T1000 (cell line): ENCODE data around the gene MNAT1.

ENCODE experiments used
- DNase-seq: peaks from one replicate; lab custom pipeline; 2025; ENCODE audit warnings: mixed read lengths; lab: John Stamatoyannopoulos, UW

MNAT1 gene

GRCh38 chr14:60968099-60968498 is 233.5 kb downstream of the MNAT1 start:
- DNase-seq: no peak

GRCh38 chr14:60968671-60969070 is 234.1 kb downstream of the MNAT1 start:
- no peak for DNase-seq

DNA sequence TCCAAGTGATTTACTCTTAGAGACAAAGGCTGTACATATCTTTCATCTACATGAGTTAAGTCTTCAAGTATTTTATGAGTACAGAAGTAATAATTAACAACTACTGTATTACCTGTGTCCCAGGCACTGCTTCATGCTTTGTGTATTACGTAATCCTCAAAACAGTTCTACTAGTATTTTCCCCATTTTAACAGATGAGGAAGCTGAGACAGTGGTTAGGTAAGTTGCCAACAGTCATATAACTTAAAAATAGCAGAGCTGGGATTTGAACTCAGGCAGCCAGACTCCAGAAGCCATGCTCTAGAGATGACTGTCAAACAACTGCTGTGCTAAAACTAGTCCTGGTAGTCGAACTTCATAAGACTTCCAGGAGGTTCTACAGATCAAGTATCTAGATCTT is 235.6 kb downstream of the MNAT1 start:
- no peak for DNase-seq

DNA sequence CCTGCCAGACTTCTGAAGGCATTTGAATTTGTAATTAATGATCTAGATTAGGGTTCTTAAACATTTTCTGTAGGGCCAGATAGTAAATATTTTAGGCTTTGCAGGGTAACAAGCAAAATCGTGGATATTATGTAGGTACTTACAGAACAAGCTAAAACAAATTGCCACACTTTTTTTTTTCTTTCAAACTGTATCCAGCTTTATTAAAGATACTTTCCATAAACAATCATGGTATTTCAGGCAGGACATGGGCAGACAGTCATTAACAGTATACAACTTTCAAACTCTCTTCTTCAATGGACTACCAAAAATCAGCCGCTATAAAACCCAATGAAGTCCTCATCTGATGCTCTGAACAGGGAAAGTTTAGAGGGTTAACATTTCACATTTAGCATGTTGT is 236.7 kb downstream of the MNAT1 start:
- DNase-seq: no peak

GRCh38 chr14:60972295-60972694 is 237.7 kb downstream of the MNAT1 start:
- no peak for DNase-seq

DNA sequence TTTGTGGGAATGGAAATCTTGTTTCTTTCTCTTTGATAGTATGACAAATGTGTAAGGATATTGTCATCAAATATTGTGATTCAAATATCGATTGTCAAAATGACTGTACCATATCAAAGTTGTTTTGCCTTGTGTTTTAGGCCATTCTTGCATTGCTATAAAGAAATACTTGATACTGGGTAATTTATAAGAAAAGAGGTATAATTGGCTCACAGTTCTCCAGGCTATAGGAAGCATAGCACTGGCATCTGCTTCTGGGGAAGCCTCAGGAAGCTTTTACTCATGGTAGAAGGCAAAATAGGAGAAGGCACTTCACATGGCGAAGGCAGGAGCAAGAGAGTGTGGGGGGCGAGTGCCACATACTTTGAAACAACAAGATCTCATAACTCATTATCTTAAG is 238.5 kb downstream of the MNAT1 start:
- no peak for DNase-seq

- no peak for DNase-seq
These were observed 239.6 kb downstream of the MNAT1 start for GRCh38 chr14:60974090-60974651.

GRCh38 chr14:60975551-60975950 is 241.0 kb downstream of the MNAT1 start:
- no peak for DNase-seq

- no peak for DNase-seq
These were observed 243.3 kb downstream of the MNAT1 start for GRCh38 chr14:60977847-60978246.

- peak; percentile 93 for DNase-seq
These were observed 246.5 kb downstream of the MNAT1 start, which contains the start of the genes SLC38A6 and TRMT5 for GRCh38 chr14:60980811-60981632. Gene SLC38A6 (plus strand): TSS chr14:60981245. CDS start chr14:60981278, 33 bp downstream. Gene TRMT5 (minus strand): TSS chr14:60981079. CDS start chr14:60980973, 106 bp downstream.

- DNase-seq: no peak
These were observed 247.3 kb downstream of the MNAT1 start for GRCh38 chr14:60981633-60982455.

DNA sequence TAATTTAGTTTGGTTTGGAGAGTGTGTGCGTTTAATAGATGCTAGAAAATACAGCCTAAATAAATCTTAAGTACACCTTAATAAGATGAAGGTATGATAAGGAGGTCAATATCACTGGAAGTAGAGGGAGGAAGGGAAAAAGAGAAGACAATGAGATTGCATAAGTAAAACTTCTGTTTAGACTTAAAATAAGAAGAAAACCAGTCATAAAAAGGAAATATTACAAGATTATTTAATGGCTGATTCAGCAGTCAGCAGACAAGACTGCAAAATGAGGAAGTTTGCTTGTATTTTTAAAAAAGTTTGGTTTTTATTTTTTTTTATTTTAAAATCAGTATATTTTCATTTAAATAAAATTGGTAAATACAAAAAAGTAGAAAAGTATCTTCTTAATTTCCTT is 249.6 kb downstream of the MNAT1 start:
- DNase-seq: no peak

GRCh38 chr14:60986500-60986899 is 251.9 kb downstream of the MNAT1 start:
- DNase-seq: no peak

GRCh38 chr14:60989599-60989998 is 255.0 kb downstream of the MNAT1 start:
- DNase-seq: no peak

GRCh38 chr14:60998617-60999016 is 264.1 kb downstream of the MNAT1 start:
- no peak for DNase-seq

- no peak for DNase-seq
These were observed 265.0 kb downstream of the MNAT1 start for GRCh38 chr14:60999536-60999935.

DNA sequence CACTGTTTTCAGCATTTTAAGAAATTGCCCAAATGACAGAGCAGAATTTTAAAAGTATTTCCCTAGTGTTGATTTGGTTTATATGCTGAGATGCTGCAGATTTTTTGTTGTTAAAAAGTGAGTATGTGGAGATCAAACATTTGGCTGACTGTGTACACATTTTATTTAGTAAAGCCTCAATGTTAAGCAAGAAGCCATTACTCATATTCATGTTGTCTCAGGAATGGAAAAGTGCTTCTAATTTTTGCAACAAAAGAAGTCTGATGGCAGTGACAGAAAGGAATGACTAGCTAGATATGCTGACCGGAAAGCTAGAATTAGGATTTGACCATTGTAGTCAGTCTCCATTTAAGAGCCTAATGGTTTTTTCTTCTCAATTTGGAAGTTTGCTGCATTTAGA is 269.0 kb downstream of the MNAT1 start:
- no peak for DNase-seq

DNA sequence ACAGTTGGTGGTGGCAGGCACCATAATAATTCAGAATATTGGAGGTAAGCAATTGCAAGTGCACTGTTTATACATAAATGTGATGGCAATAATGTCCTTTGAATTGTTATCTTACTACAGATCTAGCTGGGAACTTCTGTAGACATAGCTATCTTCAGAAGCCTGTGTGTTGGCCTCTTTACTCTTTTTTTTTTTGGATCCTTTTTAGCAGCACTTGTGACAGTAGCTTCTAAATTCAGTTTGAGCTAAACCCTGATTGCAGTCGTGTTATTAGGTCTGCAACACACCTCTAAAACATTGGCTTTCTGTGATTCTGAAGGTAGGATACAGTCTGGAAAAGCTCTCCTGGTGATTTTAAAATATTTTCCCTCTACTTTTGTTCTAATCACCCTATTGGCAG is 285.0 kb downstream of the MNAT1 start:
- DNase-seq: no peak
